C4-2B (cell line): ENCODE measurements around the gene SH3RF3.

Experiments
- ZFX ChIP-seq: fragments of 450-650 bp; IDR thresholded peaks from 2 replicates; pipeline ENCODE4 v1.6.1; 2017
- TF ChIP-seq, protein P1 (sequence below): fragments of 450-650 bp; conservative IDR thresholded peaks from 2 replicates; pipeline ENCODE4 v1.5.1; 2017; ENCODE audit warnings: mild to moderate bottlenecking

DNA sequence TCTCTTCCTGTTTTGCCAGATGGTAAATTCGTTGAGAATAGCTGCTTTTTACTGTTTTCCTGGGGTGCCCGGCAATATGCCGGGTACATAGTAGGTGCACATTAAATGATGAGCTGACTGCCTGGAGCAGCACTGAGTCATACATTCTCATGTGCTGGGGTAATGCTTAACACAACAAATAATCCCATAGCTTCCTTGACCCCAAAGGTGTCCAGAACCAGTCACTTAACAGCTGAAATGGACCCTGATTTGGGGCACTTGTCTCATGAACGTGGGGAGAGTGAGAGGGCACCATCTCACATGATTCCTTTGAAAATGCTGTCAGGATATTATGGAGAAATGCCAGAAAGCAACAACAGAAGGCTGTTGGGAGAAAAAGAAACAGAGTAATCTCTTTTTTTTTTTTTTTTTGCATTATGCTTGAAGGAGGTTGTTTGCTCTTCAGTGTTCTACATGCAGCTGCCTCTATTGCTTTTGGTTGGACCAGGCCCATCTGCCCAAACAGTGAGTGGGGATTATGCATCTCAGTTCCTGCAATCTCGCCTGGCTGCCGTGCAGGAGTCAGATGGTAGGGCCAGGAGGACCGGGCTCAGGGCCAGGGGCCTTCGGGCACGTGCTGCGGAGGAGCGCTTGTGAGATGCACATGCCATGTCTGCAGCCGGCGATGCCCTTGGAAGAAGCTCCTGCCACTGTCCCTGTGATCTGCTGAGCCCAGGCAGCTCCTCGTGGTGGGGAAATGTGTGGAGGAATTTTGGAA is 162.1 kb downstream of the SH3RF3 start:
- TF ChIP-seq, protein P1, sequence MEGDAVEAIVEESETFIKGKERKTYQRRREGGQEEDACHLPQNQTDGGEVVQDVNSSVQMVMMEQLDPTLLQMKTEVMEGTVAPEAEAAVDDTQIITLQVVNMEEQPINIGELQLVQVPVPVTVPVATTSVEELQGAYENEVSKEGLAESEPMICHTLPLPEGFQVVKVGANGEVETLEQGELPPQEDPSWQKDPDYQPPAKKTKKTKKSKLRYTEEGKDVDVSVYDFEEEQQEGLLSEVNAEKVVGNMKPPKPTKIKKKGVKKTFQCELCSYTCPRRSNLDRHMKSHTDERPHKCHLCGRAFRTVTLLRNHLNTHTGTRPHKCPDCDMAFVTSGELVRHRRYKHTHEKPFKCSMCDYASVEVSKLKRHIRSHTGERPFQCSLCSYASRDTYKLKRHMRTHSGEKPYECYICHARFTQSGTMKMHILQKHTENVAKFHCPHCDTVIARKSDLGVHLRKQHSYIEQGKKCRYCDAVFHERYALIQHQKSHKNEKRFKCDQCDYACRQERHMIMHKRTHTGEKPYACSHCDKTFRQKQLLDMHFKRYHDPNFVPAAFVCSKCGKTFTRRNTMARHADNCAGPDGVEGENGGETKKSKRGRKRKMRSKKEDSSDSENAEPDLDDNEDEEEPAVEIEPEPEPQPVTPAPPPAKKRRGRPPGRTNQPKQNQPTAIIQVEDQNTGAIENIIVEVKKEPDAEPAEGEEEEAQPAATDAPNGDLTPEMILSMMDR, result no peak
- TF ChIP-seq ZFX, result no peak
